Measurements from ENCODE around the gene DPH5.

Gene DPH5

DNA sequence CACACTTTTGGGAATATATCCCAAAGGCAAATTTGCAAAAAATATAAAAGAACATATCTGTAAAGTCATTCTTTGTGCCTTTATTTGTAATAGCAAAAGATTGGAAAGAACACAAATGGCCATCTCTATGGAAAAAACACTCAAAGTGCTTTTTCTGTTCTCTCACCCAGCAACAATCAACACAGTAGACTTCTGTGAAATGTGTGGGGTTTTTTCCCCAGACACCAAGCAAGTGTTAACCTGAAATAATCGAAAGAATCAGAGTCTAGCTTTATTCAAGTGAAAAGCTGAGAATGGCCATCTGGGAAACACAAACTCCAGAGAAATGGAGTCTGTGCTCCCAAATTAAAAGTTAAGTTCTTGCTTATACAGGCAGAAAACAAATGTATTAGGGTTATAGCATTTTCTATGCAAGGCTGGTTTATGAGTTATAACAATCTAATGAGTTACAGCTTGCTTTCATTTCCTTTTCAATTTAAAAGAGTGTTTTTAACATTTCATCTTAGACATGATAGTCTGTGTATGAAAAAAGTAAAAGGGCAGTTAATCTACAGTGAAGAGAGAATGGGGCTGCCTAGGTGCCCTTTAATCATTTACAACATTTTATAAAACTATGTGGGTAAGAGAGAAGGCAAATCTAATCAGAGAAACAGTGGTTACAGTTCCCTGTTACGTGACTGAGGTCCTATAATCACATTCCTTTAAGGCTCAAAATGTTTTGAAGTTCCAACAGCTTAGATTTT lies 83.1 kb downstream of the DPH5 start:
- no peak for TF ChIP-seq FOXA1 (IDR thresholded peaks at IDR 0.05)
- TF ChIP-seq FOXM1 (IDR thresholded peaks at IDR 0.05; ENCODE audit: borderline replicate concordance) = no peak
- no peak for TF ChIP-seq ZNF384 (IDR thresholded peaks at IDR 0.05)
- no peak for TF ChIP-seq CTBP1 (IDR thresholded peaks at IDR 0.05; ENCODE audit: borderline replicate concordance)
- no peak for TF ChIP-seq FOXK2 (IDR thresholded peaks at IDR 0.05)
- TF ChIP-seq NFRKB (IDR thresholded peaks at IDR 0.05) = no peak
- no peak for TF ChIP-seq TARDBP (IDR thresholded peaks at IDR 0.05)
- TF ChIP-seq LEF1 (IDR thresholded peaks at IDR 0.05; ENCODE audit: borderline replicate concordance) = no peak
- TF ChIP-seq ARNT (IDR thresholded peaks at IDR 0.05) = no peak
- TF ChIP-seq, protein P1, sequence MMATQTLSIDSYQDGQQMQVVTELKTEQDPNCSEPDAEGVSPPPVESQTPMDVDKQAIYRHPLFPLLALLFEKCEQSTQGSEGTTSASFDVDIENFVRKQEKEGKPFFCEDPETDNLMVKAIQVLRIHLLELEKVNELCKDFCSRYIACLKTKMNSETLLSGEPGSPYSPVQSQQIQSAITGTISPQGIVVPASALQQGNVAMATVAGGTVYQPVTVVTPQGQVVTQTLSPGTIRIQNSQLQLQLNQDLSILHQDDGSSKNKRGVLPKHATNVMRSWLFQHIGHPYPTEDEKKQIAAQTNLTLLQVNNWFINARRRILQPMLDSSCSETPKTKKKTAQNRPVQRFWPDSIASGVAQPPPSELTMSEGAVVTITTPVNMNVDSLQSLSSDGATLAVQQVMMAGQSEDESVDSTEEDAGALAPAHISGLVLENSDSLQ (IDR thresholded peaks at IDR 0.05) = no peak
- no peak for TF ChIP-seq ELF4 (IDR thresholded peaks at IDR 0.05)
- TF ChIP-seq L3MBTL2 (conservative IDR thresholded peaks at IDR 0.05) = no peak
- TF ChIP-seq HDGF (IDR thresholded peaks at IDR 0.05; ENCODE audit: borderline replicate concordance) = no peak
- TF ChIP-seq BHLHE40 (IDR thresholded peaks at IDR 0.05; ENCODE audit: borderline replicate concordance) = no peak
- no peak for TF ChIP-seq SP1 (IDR thresholded peaks at IDR 0.05)
- no peak for TF ChIP-seq SUZ12 (IDR thresholded peaks at IDR 0.05)
- POLR2A ChIA-PET = no interaction called here
- CTCF ChIA-PET = interaction anchor here (1.3 kb wide), 1 partner anchor 346 kb away, joined by 4 read pairs; no protein-coding TSS in a partner anchor
- DNase-seq (ENCODE audit: extremely low spot score) = no peak

DNA sequence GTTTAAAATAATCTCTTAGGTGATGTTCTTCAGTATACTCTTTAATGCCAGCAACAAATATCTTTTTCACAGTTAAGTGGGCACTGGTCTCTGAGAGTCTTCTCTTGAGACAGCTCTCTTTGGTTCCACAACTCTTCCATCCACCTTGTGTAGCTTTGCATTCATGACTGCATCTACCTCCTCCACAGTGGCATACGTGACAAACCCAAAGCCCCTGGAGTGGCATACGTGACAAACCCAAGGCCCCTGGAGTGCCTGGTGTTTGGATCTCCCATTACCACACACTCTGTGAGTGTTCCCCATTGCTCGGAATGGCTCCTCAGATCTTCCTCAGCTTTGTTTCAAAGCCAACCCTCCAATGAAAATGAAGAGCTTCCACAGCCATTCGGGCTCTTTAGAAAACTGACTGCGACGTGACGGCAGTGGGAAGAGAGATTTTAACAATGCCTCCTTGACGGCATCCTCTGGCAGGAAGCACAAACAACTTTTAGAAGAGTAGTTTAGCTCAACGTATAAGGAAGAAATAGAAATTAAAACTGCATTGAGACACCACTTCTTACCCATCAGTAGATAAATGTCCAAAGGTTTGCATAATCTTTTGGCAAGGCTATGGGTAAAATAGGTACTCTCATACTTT lies 83.9 kb downstream of the DPH5 start:
- POLR2A ChIA-PET = no interaction called here
- CTCF ChIA-PET = interaction anchor here (1.3 kb wide), 1 partner anchor 347 kb away, joined by 4 read pairs; no protein-coding TSS in a partner anchor
- DNase-seq (ENCODE audit: extremely low spot score) = no peak
- no peak for TF ChIP-seq FOXK2 (IDR thresholded peaks at IDR 0.05)

DNA sequence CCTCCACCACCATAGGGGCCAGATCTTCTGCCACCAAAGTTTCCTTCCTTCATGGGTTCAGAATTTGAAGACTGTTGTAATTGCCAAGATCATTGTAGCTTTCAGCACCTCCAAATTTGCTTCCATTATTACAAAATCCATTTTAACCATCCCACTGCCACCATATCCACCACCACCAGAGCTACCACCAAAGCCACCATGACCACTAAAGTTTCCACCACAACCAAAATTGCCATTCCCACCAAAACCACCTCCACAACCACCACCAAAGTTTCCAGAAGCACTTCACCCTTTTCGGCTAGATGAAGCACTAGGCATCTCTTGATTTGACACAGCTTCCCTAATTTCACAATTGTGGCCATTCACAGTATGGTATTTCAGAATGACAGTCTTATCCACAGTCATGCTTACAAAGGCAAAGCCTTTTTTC lies 84.5 kb downstream of the DPH5 start:
- CTCF ChIA-PET = interaction anchor here (1.3 kb wide), 1 partner anchor 347 kb away, joined by 4 read pairs; no protein-coding TSS in a partner anchor
- TF ChIP-seq FOXM1 (IDR thresholded peaks at IDR 0.05; ENCODE audit: borderline replicate concordance) = no peak
- no peak for TF ChIP-seq CTBP1 (IDR thresholded peaks at IDR 0.05; ENCODE audit: borderline replicate concordance)
- TF ChIP-seq HDGF (IDR thresholded peaks at IDR 0.05; ENCODE audit: borderline replicate concordance) = no peak
- TF ChIP-seq FOXK2 (IDR thresholded peaks at IDR 0.05) = no peak
- no peak for TF ChIP-seq NFRKB (IDR thresholded peaks at IDR 0.05)
- TF ChIP-seq, protein P1 (IDR thresholded peaks at IDR 0.05) = no peak
- TF ChIP-seq L3MBTL2 (conservative IDR thresholded peaks at IDR 0.05) = no peak
- TF ChIP-seq FOXA1 (IDR thresholded peaks at IDR 0.05) = no peak
- no peak for TF ChIP-seq ELF4 (IDR thresholded peaks at IDR 0.05)
- no peak for TF ChIP-seq ARNT (IDR thresholded peaks at IDR 0.05)
- no peak for DNase-seq (ENCODE audit: extremely low spot score)
- POLR2A ChIA-PET = no interaction called here
